CD1c-positive myeloid dendritic cell (primary cell): ENCODE data around the gene PTPRC.

Experiments
- DNase-seq: peaks from one replicate; pipeline ENCODE4 v3.0.0-alpha.2; 2016; ENCODE audit errors: extremely low spot score

The PTPRC gene

GRCh38 chr1:198700396-198700795 lies 61.6 kb downstream of the PTPRC start:
- DNase-seq = no peak

DNA sequence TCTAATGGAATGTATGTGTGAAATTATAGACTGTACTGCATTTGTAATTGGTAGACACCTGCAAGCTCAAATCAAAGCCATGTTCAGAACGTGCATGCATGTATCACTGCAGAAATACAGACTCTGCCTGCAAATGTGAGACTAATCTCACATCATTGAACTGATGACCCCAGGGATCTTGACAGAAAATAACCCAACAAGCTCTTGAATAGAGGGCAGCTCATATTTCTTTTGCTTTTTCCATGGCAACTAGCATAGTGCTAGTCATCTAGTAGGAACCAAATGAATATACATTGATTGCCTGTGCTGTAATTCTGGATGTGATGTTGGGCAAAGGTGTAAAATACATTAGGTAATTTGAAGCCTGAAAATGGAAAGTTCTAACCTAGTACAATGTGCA lies 62.4 kb downstream of the PTPRC start:
- no peak for DNase-seq

GRCh38 chr1:198701766-198702539 lies 63.1 kb downstream of the PTPRC start:
- DNase-seq = no peak

GRCh38 chr1:198708761-198709525 lies 70.1 kb downstream of the PTPRC start:
- no peak for DNase-seq

DNA sequence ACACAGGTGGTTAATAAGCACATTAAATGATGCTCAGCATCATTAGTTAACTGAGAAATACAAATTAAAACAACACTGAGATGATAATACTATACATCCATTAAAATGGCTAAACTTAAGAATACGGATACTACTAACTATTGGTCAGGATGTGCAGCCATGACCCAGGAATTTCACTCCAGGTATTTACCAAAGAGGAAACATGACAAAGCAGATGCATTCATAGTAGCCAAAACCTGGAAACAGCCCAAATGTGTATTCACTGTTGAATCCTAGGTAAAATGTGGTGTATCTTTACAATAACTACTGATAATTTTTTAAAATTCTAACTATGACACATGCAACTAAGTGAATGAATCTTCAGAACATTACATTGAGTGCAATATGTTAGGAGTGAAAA lies 73.0 kb downstream of the PTPRC start:
- no peak for DNase-seq

DNA sequence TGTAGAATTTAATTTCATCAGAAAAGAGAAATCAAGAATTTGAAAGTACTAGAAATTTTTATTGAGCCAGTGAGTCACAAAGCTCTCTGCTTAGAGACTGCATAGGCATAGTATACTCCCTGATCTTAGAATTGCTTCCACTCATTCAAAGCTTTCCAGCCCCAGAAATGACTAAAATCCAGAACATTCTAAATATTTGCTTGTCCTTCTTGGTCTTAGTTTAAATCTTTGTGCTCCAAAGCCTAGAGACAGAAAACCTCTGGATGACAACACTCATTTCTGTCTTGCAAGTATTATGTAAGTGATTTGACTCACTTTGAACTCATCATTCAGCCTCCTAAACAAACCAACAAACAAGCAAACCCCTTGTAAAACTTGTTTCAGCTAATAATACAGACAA lies 74.2 kb downstream of the PTPRC start:
- no peak for DNase-seq

DNA sequence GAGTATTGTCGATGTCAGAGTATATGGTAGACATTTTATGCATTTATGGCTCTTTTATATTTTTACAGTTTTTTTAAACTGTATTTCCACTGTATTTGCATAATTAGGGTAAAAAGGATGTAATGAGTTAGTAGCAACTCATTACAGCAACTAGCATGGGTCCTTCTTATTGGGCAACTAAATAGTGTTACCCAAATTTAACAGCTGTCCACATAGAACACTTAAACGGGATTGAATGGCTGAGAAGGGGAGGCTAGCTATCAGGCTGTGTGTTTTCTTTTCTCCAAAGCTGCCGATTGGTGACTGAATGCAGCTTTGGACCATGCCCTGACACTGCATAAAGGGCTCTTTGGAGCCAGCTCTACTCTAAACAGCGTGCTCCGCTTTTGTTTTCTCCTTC lies 75.4 kb downstream of the PTPRC start:
- no peak for DNase-seq

DNA sequence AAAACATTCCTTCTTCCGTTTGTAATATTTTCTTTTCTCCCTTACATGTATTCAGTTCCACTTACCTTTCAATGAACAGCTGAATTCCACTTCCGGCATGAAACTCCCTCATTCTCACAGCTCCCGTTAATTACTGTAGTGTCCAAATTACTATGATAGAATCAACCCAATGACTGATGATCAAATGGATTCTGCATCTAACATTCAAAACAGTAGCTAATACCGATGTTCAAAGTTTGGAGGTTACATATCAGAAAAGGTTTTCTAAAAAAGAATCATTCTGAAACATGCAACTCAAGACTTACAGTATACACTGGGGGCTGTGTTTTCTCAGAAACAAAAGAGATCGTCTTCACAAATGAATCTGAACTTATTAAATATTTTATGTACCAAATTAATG lies 77.2 kb downstream of the PTPRC start:
- no peak for DNase-seq

DNA sequence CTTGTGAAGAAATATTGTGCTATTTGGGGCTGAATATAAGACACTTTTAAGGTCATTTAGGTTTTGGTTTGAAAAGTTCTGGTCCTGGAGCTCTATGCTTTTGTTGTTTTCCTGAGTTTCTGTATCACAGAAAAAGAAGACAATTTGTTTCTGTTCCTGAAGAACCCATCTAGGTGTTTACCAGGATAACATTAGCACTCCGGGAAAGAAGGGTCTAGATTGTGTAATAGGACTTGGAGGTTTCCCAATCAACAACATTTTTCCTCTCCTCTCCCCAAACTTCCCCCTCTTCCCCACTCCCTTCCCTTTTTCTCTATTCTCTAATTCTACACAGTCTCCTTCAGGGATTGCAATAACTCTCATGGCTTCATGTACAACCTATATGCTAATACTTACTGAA lies 78.7 kb downstream of the PTPRC start:
- no peak for DNase-seq

- DNase-seq = no peak
These were observed 84.3 kb downstream of the PTPRC start for GRCh38 chr1:198723127-198723526.

DNA sequence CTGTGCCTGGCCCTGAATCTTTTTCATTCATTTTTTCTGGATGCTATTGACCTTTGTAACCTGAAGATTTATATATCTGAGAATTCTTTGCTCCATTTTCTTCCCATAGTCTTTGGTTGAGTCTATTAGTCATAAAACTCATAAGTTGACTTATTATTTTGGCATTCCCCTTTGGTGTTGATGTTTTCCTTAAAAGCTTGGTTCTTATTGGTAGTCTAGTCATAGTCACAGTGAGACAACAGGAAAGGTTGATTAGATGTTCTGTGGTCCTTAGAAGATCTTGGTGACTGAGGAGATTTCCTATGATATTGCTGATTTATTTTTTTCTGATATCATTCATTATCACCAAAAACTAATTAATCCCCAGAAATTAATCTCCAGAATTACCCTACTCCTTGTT lies 86.2 kb downstream of the PTPRC start:
- DNase-seq = no peak

GRCh38 chr1:198726455-198726854 lies 87.6 kb downstream of the PTPRC start:
- no peak for DNase-seq

DNA sequence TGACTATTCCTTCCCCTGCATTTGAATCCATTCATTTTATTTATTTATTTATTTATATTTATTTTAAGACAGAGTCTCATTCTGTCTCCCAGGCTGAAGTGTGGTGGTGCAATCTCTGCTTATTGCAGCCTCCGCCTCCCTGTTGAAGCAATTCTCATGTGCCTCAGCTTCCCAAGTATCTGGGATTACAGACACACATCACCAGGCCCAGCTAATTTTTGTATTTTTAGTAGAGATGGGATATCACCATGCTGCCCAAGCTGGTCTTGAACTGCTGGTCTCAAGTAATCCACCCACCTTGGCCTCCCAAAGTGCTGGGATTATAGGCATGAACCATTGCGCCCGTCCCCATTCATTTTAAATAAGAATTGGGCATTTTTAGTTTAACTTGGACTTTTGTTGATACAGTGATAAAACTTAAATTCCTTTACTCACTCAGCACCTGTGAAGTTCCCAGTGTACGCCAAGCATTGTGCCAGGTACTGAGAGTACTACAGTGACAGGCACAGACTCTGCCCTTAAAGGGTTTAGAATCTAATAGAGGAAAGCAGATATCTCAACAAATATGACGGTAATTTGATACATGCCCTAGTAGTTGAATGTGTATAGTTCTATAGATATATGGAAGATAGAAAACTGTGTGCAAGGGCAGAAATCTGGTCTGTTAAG lies 90.5 kb downstream of the PTPRC start:
- DNase-seq = no peak

- no peak for DNase-seq
These were observed 92.1 kb downstream of the PTPRC start for GRCh38 chr1:198730952-198731351.

- DNase-seq = no peak
These were observed 95.6 kb downstream of the PTPRC start for GRCh38 chr1:198734323-198735008.

- no peak for DNase-seq
These were observed 102.9 kb downstream of the PTPRC start for GRCh38 chr1:198741744-198742143.

- no peak for DNase-seq
These were observed 108.3 kb downstream of the PTPRC start for GRCh38 chr1:198747127-198747526.

DNA sequence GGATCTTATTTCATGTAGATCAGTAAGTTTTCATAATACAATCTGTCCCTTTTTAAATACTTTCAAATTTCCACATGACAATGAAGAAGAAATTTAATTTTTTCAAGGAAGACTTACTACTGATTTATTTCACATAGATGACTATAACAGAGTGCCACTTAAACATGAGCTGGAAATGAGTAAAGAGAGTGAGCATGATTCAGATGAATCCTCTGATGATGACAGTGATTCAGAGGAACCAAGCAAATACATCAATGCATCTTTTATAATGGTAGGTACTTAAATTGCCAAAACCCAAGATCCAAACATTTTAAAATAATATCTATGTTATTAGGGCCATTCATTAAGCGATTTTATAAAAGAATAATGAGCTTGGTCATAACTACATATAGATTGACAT lies 110.4 kb downstream of the PTPRC start:
- DNase-seq = no peak

DNA sequence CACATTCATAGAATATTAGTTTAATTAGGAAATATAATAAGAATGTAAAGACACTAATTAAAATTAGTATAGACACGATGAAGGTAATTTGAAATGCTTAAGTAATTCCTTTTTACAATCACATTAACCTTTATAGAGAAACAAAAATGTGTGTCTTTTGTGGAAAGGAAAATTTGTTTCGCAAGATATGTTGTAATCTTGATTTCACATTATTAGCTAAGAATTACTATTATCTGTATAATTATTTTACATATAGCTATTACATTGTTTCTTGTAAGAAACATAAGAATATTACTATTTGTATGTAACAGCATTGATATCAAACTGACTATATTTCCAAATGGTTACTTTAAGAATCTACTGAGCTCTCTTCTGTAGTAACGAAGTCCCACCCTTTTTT lies 111.2 kb downstream of the PTPRC start:
- DNase-seq = no peak

DNA sequence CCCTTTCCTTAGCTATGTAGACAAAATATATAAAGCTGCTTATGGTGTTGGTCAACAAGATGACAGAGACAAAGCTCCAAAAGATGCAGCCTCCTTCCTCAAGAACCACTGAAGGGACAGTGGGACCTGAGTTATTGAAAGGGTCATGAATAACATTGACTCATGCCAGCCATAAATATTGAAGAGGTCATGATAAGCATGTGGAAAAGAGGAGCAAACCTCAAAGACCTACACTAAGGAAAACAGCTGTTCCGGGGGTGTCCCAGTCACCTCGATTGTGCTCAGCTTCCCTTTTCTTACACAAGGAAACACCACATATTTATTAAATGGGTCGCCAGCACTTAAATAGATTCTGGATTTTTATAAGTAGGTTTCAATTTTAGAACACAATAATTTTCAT lies 112.9 kb downstream of the PTPRC start:
- no peak for DNase-seq

DNA sequence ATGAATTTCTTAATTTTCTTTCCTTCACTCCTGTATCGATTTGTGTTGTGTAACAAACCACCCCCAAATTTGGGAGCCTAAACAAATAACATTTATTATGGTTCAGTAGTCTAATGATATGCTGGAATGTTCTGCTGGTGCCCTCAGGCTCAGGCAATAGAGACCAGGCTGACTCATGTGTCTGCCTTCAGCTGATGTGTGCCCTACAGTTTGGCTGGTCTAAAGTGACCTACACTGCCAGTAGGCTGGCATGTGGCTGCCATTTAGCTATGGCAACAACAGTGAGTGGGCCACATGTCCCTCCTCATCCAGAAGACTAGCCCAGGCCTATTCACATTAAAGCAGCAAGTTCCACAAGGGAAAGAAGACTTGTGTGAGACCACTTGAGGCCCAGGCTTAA lies 115.8 kb downstream of the PTPRC start:
- DNase-seq = no peak

DNA sequence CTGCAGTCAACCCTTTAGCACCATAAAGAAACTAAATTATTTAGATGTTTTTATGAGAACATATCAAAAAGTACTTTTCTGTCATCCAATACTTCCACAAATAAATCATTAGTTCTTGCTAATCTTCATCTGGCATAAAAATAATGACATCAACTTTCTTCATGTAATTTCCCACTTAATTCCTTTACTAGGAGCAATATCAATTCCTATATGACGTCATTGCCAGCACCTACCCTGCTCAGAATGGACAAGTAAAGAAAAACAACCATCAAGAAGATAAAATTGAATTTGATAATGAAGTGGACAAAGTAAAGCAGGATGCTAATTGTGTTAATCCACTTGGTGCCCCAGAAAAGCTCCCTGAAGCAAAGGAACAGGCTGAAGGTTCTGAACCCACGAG lies 116.9 kb downstream of the PTPRC start:
- DNase-seq = no peak
